SK-N-SH (cell line): ENCODE measurements around the gene DOHH. TPM values are rescaled to one million over a fixed set of nuclear protein-coding genes. Genes with fewer than 3 reads are reported as not detected.

Experiments
- CTCF ChIA-PET: fragments of 300-600, 350-600 bp; formaldehyde crosslinking; extraction: SDS; loops from one replicate; lab custom pipeline; 2021; lab: Yijun Ruan, JAX
- POLR2A ChIA-PET: fragments of 350-600 bp; sonication (Branson Sonifier 250); formaldehyde crosslinking; extraction: SDS; loops from one replicate; lab custom pipeline; 2020; ENCODE audit warnings: antibody characterized with exemption, inconsistent platforms; lab: Yijun Ruan, JAX
- DNase-seq: peaks from one replicate; pipeline ENCODE4 v3.0.0; 2012
- H2AFZ ChIP-seq: fragments of 200-600 bp; sonication (generic); 2 replicates; pipeline ENCODE4 v1.8.1; 2016; ENCODE audit warnings: antibody characterized with exemption, mild to moderate bottlenecking, low read depth
- H3F3A ChIP-seq: fragments of 200-600 bp; sonication (generic); replicated peaks from 2 replicates; pipeline ENCODE3; 2016; ENCODE audit warnings: antibody characterized with exemption, mild to moderate bottlenecking; ENCODE audit not compliant: insufficient read depth
- H3K27ac ChIP-seq, 2 experiments: fragments of 200-500 bp in 1 of 2; fragments of 200-600 bp in 1 of 2; sonication (Bioruptor generic) in 1 of 2; sonication (generic), shearing (Covaris generic) in 1 of 2; 2 replicates each; pipeline versions ENCODE4 v1.5.1 to v1.6.1; 2014 to 2016; ENCODE audit warnings: low read depth in 2 of 2, inconsistent platforms in 1 of 2, low read length in 1 of 2, mild to moderate bottlenecking in 1 of 2, mixed read lengths in 1 of 2
- H3K27me3 ChIP-seq: fragments of 200-600 bp; sonication (generic), shearing (Covaris generic); 2 replicates; pipeline ENCODE4 v1.6.1; 2016; ENCODE audit warnings: mixed run types; ENCODE audit not compliant: insufficient read depth
- H3K36me3 ChIP-seq, 2 experiments: fragments of 200-500 bp in 1 of 2; fragments of 200-600 bp in 1 of 2; sonication (Bioruptor generic) in 1 of 2; sonication (generic) in 1 of 2; replicated peaks in 1 of 2; 2 replicates each; pipeline versions ENCODE3 to v1.5.1; 2014 to 2016; ENCODE audit warnings: low read length in 1 of 2, mild to moderate bottlenecking in 1 of 2; ENCODE audit not compliant: insufficient read depth in 2 of 2, control insufficient read depth in 1 of 2
- H3K4me1 ChIP-seq, 2 experiments: fragments of 200-500 bp in 1 of 2; fragments of 200-600 bp in 1 of 2; sonication (Bioruptor generic) in 1 of 2; sonication (generic), shearing (Covaris generic) in 1 of 2; 2 replicates each; pipeline versions ENCODE4 v1.5.1 to v1.6.1; 2014 to 2016; ENCODE audit warnings: low read depth in 1 of 2, low read length in 1 of 2, mixed run types in 1 of 2; ENCODE audit not compliant: insufficient read depth in 2 of 2, control insufficient read depth in 1 of 2
- H3K4me2 ChIP-seq: fragments of 200-600 bp; sonication (generic), shearing (Covaris generic); 2 replicates; pipeline ENCODE4 v1.6.1; 2017; ENCODE audit warnings: mixed run types
- H3K4me3 ChIP-seq, 2 experiments: fragments of 200-500 bp in 1 of 2; fragments of 200-600 bp in 1 of 2; sonication (Bioruptor generic) in 1 of 2; sonication (generic), shearing (Covaris generic) in 1 of 2; 2 replicates each; pipeline versions ENCODE4 v1.5.1 to v1.8.1; 2014 to 2016; ENCODE audit warnings: low read depth in 2 of 2, inconsistent platforms in 1 of 2, low read length in 1 of 2, mild to moderate bottlenecking in 1 of 2, mixed read lengths in 1 of 2, moderate library complexity in 1 of 2
- H3K79me2 ChIP-seq: fragments of 200-600 bp; sonication (generic); 2 replicates; pipeline ENCODE4 v1.8.1; 2017; ENCODE audit warnings: mild to moderate bottlenecking; ENCODE audit not compliant: insufficient read depth
- H3K9ac ChIP-seq: fragments of 200-600 bp; sonication (generic); 2 replicates; pipeline ENCODE4 v1.6.1; 2017; ENCODE audit warnings: mixed run types
- H3K9me2 ChIP-seq: fragments of 200-600 bp; sonication (generic); 2 replicates; pipeline ENCODE4 v1.6.1; 2017; ENCODE audit warnings: mixed run types
- H3K9me3 ChIP-seq: fragments of 200-600 bp; sonication (generic); 2 replicates; pipeline ENCODE4 v1.6.1; 2017; ENCODE audit warnings: mixed run types, mild to moderate bottlenecking, moderate library complexity
- H4K20me1 ChIP-seq: fragments of 200-600 bp; sonication (generic); 2 replicates; pipeline ENCODE4 v1.6.1; 2017; ENCODE audit warnings: mild to moderate bottlenecking, mixed run types; ENCODE audit not compliant: insufficient read depth
- CHD2 ChIP-seq: fragments of 150-350 bp; IDR thresholded peaks from 2 replicates; pipeline ENCODE4 v1.6.1; 2018; ENCODE audit warnings: low read length; ENCODE audit not compliant: partially characterized antibody
- ELF1 ChIP-seq: IDR thresholded peaks from 2 replicates; pipeline ENCODE4 v1.4.0; 2012
- EP300 ChIP-seq, 2 experiments: IDR thresholded peaks; 2 replicates each; pipeline versions ENCODE4 v1.4.0 to v1.6.1; 2012; ENCODE audit warnings: borderline replicate concordance in 1 of 2, low read depth in 1 of 2, low read length in 1 of 2
- EZH2phosphoT487 ChIP-seq: fragments of 200-600 bp; sonication (generic); IDR thresholded peaks from 2 replicates; pipeline ENCODE4 v1.6.1; 2017; ENCODE audit warnings: low read depth, mixed run types, mild to moderate bottlenecking, antibody characterized with exemption, moderate library complexity, borderline replicate concordance
- GABPA ChIP-seq: IDR thresholded peaks from 2 replicates; pipeline ENCODE4 v1.4.0; 2012; ENCODE audit warnings: low read depth, mild to moderate bottlenecking
- GATA2 ChIP-seq: sonication (generic); formaldehyde crosslinking; IDR thresholded peaks from 2 replicates; pipeline ENCODE4 v1.5.0; 2020; ENCODE audit warnings: mild to moderate bottlenecking, missing genetic modification reagents
- IRF3 ChIP-seq: fragments of 150-350 bp; IDR thresholded peaks from 2 replicates; pipeline ENCODE4 v1.6.1; 2016; ENCODE audit warnings: mild to moderate bottlenecking, low read depth, low read length
- MXI1 ChIP-seq: IDR thresholded peaks from 2 replicates; pipeline ENCODE4 v1.6.1; 2012; ENCODE audit warnings: mild to moderate bottlenecking, low read depth, low read length, improper control_type of control experiment
- NFIC ChIP-seq: IDR thresholded peaks from 2 replicates; pipeline ENCODE4 v1.4.0; 2012; ENCODE audit warnings: borderline replicate concordance
- POLR2AphosphoS5 ChIP-seq: IDR thresholded peaks from 2 replicates; pipeline ENCODE4 v1.6.1; 2012; ENCODE audit warnings: low read depth, low read length
- RAD21 ChIP-seq: IDR thresholded peaks from 2 replicates; pipeline ENCODE4 v1.6.1; 2012; ENCODE audit warnings: mild to moderate bottlenecking, low read length
- RCOR1 ChIP-seq: fragments of 150-350 bp; IDR thresholded peaks from 2 replicates; pipeline ENCODE4 v1.6.1; 2017; ENCODE audit warnings: antibody characterized with exemption, low read length
- SMC3 ChIP-seq: IDR thresholded peaks from 2 replicates; pipeline ENCODE4 v1.6.1; 2012; ENCODE audit warnings: low read depth, low read length, improper control_type of control experiment
- TCF12 ChIP-seq: IDR thresholded peaks from 2 replicates; pipeline ENCODE4 v1.4.0; 2012
- TEAD4 ChIP-seq: IDR thresholded peaks from 2 replicates; pipeline ENCODE4 v1.4.0; 2012; ENCODE audit warnings: mild to moderate bottlenecking, borderline replicate concordance; ENCODE audit not compliant: insufficient read depth
- YY1 ChIP-seq: IDR thresholded peaks from 2 replicates; pipeline ENCODE4 v1.4.0; 2012; ENCODE audit warnings: low read depth, mild to moderate bottlenecking
- WGBS: methylation state at CpG from one replicate; pipeline ENCODE4 v1.1.6; 2017; ENCODE audit warnings: low lambda C conversion rate; 5-methylcytosine and 5-hydroxymethylcytosine counted together
- polyA plus RNA-seq, 3 experiments: library from polyadenylated mRNA; depleted of rRNA; stranded (reverse); fragments of >200 nt; gene quantifications; 2 replicates each; pipeline ENCODE4 v1.2.3, GENCODE V29; 2012
- TF ChIP-seq, protein P1 (sequence below): IDR thresholded peaks from 2 replicates; pipeline ENCODE4 v1.4.0; 2012; ENCODE audit warnings: low read depth, borderline replicate concordance
- TF ChIP-seq, protein P2 (sequence below): IDR thresholded peaks from 2 replicates; pipeline ENCODE4 v1.4.0; 2012; ENCODE audit warnings: low read depth, borderline replicate concordance

Gene DOHH
- polyA plus RNA-seq, 1 of the 3 experiments (the other 2 are of a cell fraction) = 14.3 TPM

DNA sequence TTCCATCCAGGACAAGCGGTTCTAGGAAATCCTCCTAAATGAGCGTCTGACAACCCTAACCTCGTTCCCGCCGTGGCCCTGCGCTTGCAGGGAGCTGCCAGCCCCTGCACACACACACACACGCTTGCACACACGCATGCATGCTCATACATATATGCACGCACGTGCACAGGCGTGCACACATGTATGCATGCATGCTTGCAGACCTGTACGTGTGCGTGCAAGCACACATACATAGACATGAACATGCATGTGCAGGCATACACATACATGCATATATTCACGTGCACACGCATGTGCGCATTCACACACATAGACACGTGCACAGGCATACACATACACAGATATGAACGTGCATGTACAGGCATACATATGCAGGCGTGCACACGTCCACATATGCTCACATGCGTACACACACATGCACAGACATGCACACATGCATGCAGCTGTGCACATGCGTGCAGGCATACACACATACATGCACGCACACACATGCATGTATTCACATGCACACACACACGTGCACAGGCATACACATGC is 55.7 kb downstream of the DOHH start:
- Histone ChIP-seq H3K9ac (no peak overlapping the region), H3F3A (peaks cover 15% of the 10 kb centered on the region), H2AFZ (no peak overlapping the region), H3K36me3 (peaks cover 7 to 30% of the 10 kb centered on the region in 2 experiments), H3K27ac (peak overlapping the region in 1 of 2 experiments; percentile 78; a peak in 2 of 4 replicates), H3K79me2 (peaks cover 25% of the 10 kb centered on the region)
- WGBS = 95% methylated on average over 24 of the region's 24 CpGs
- POLR2A ChIA-PET = interaction anchor here (0.6 kb wide), 1 partner anchor 57 kb away, joined by 3 read pairs; no protein-coding TSS in a partner anchor
- TF ChIP-seq ELF1 = no peak
- TF ChIP-seq, protein P1, sequence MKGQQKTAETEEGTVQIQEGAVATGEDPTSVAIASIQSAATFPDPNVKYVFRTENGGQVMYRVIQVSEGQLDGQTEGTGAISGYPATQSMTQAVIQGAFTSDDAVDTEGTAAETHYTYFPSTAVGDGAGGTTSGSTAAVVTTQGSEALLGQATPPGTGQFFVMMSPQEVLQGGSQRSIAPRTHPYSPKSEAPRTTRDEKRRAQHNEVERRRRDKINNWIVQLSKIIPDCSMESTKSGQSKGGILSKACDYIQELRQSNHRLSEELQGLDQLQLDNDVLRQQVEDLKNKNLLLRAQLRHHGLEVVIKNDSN = no peak
- TF ChIP-seq RCOR1 = no peak
- no peak for TF ChIP-seq NFIC
- no peak for TF ChIP-seq EP300 (IDR thresholded peaks at IDR 0.05; ENCODE audit: borderline replicate concordance in 1 of 2, low read depth in 1 of 2, low read length in 1 of 2)
- no peak for TF ChIP-seq SMC3
- TF ChIP-seq CHD2 = no peak
- no peak for TF ChIP-seq GATA2
- TF ChIP-seq TCF12 = no peak
- no peak for TF ChIP-seq YY1
- TF ChIP-seq MXI1 = no peak
- no peak for TF ChIP-seq TEAD4
- TF ChIP-seq RAD21 = no peak
- no peak for TF ChIP-seq EZH2phosphoT487
- TF ChIP-seq POLR2AphosphoS5 = no peak
- TF ChIP-seq IRF3 = no peak
- TF ChIP-seq GABPA = no peak
- TF ChIP-seq, protein P2, sequence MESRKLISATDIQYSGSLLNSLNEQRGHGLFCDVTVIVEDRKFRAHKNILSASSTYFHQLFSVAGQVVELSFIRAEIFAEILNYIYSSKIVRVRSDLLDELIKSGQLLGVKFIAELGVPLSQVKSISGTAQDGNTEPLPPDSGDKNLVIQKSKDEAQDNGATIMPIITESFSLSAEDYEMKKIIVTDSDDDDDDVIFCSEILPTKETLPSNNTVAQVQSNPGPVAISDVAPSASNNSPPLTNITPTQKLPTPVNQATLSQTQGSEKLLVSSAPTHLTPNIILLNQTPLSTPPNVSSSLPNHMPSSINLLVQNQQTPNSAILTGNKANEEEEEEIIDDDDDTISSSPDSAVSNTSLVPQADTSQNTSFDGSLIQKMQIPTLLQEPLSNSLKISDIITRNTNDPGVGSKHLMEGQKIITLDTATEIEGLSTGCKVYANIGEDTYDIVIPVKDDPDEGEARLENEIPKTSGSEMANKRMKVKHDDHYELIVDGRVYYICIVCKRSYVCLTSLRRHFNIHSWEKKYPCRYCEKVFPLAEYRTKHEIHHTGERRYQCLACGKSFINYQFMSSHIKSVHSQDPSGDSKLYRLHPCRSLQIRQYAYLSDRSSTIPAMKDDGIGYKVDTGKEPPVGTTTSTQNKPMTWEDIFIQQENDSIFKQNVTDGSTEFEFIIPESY = no peak
- TF ChIP-seq, all 33 proteins: peak for 0
- DNase-seq = no peak
- CTCF ChIA-PET = interaction anchor here (4.8 kb wide), 1 partner anchor 16 kb away, joined by 31 read pairs; no protein-coding TSS in a partner anchor
- Histone ChIP-seq H3K4me3 (no peak overlapping the region), H3K9me3 (no peaks in the 10 kb centered on the region), H3K9me2 (no peaks in the 10 kb centered on the region), H3K27me3 (no peaks in the 10 kb centered on the region), H3K4me1 (peaks cover 0 to 39% of the 10 kb centered on the region in 2 experiments; a peak in 1 of 4 replicates), H4K20me1 (peaks cover 21% of the 10 kb centered on the region), H3K4me2 (no peak overlapping the region)
